Hepatocyte (in vitro differentiated cells): ENCODE data around the gene PNMA6F. TPM values are rescaled to one million over a fixed set of nuclear protein-coding genes. Genes with fewer than 3 reads are reported as not detected.

Experiments
- DNase-seq: peaks from one replicate; pipeline ENCODE4 v3.0.0-alpha.2; 2016; ENCODE audit warnings: low spot score
- H2AFZ ChIP-seq: fragments of 200-600 bp; sonication (generic); 2 replicates; pipeline ENCODE4 v1.6.0; 2016; ENCODE audit warnings: antibody characterized with exemption, mild to moderate bottlenecking
- H3K27ac ChIP-seq: fragments of 200-600 bp; sonication (generic); 2 replicates; pipeline ENCODE4 v1.5.1; 2016; ENCODE audit warnings: mild to moderate bottlenecking
- H3K27me3 ChIP-seq: fragments of 200-600 bp; sonication (generic); 2 replicates; pipeline ENCODE4 v1.6.1; 2016
- H3K36me3 ChIP-seq: fragments of 200-600 bp; sonication (generic); replicated peaks from 2 replicates; pipeline ENCODE4 v1.5.1; 2016; ENCODE audit warnings: low read depth; ENCODE audit not compliant: insufficient read depth
- H3K4me1 ChIP-seq: fragments of 200-600 bp; sonication (generic); 2 replicates; pipeline ENCODE4 v1.5.1; 2016; ENCODE audit warnings: mild to moderate bottlenecking, moderate library complexity; ENCODE audit not compliant: insufficient read depth
- H3K4me2 ChIP-seq: fragments of 200-600 bp; sonication (generic); 2 replicates; pipeline ENCODE4 v1.6.0; 2016
- H3K4me3 ChIP-seq: fragments of 200-600 bp; sonication (generic); 2 replicates; pipeline ENCODE4 v1.5.1; 2016; ENCODE audit warnings: mild to moderate bottlenecking
- H3K79me2 ChIP-seq: fragments of 200-600 bp; sonication (generic); 2 replicates; pipeline ENCODE4 v1.6.0; 2017; ENCODE audit warnings: mild to moderate bottlenecking
- H3K9me2 ChIP-seq: fragments of 200-600 bp; sonication (generic); replicated peaks from 2 replicates; pipeline ENCODE4 v1.6.0; 2017; ENCODE audit warnings: mild to moderate bottlenecking; ENCODE audit not compliant: insufficient read depth
- H3K9me3 ChIP-seq: fragments of 200-600 bp; sonication (generic); 2 replicates; pipeline ENCODE4 v1.5.1; 2016; ENCODE audit warnings: low read depth, mild to moderate bottlenecking
- H4K20me1 ChIP-seq: fragments of 200-600 bp; sonication (generic); 2 replicates; pipeline ENCODE4 v1.6.0; 2016; ENCODE audit warnings: mild to moderate bottlenecking; ENCODE audit not compliant: insufficient read depth, poor library complexity, severe bottlenecking
- CTCF ChIP-seq: fragments of 200-600 bp; sonication (generic); IDR thresholded peaks from 2 replicates; pipeline ENCODE4 v1.5.1; 2016; ENCODE audit warnings: antibody characterized with exemption, mild to moderate bottlenecking; ENCODE audit not compliant: poor library complexity
- EZH2 ChIP-seq: fragments of 200-600 bp; sonication (generic); IDR thresholded peaks from 2 replicates; pipeline ENCODE4 v1.6.1; 2016; ENCODE audit warnings: antibody characterized with exemption, mild to moderate bottlenecking, borderline replicate concordance
- EZH2phosphoT487 ChIP-seq: fragments of 200-600 bp; sonication (generic); IDR thresholded peaks from one replicate; pipeline ENCODE4 v1.6.1; 2018; ENCODE audit warnings: antibody characterized with exemption, mild to moderate bottlenecking, low read depth, moderate library complexity; ENCODE audit not compliant: unreplicated experiment, severe bottlenecking
- WGBS: methylation state at CpG from one replicate; pipeline ENCODE4 v1.1.6; 2016; ENCODE audit warnings: low lambda C conversion rate; ENCODE audit errors: missing lambda C conversion rate; 5-methylcytosine and 5-hydroxymethylcytosine counted together
- polyA plus RNA-seq: library from polyadenylated mRNA; unstranded; fragments of >200 nt; fragmentation: Nextera tagmentation; extraction: Ambion mirVana; gene quantifications from 2 replicates; pipeline ENCODE4 v1.2.1, GENCODE V29; 2016
- total RNA-seq: library from RNA; depleted of rRNA; stranded (reverse); fragments of >200 nt; gene quantifications from 2 replicates; pipeline ENCODE4 v1.2.3, GENCODE V29; 2014

The PNMA6F gene
- total and polyA plus RNA-seq, 2 experiments from 2014 or later: not detected

- H3K4me2 ChIP-seq: no peak overlapping the region
- no peak overlapping the region for H2AFZ ChIP-seq
- no peak for TF ChIP-seq EZH2phosphoT487
- no peak for TF ChIP-seq EZH2
- TF ChIP-seq CTCF: no peak
- no peaks in the 10 kb centered on the region for H4K20me1 ChIP-seq
- H3K4me1 ChIP-seq: no peaks in the 10 kb centered on the region
- H3K9me2 ChIP-seq: no peaks in the 10 kb centered on the region
- DNase-seq: no peak
- no peaks in the 10 kb centered on the region for H3K79me2 ChIP-seq
- 50% methylated on average over 2 of the region's 2 CpGs for WGBS
- H3K27ac ChIP-seq: no peak overlapping the region
- H3K4me3 ChIP-seq: no peak overlapping the region
- no peaks in the 10 kb centered on the region for H3K36me3 ChIP-seq
- H3K9me3 ChIP-seq: no peaks in the 10 kb centered on the region
- no peaks in the 10 kb centered on the region for H3K27me3 ChIP-seq
Observed at GRCh38 chrX:153361781-153362397, 40.3 kb upstream of the PNMA6F start.

GRCh38 chrX:153357877-153358276 is 36.3 kb upstream of the PNMA6F start:
- Histone ChIP-seq H3K27ac (no peak overlapping the region), H3K4me1 (no peaks in the 10 kb centered on the region), H3K27me3 (no peaks in the 10 kb centered on the region), H3K79me2 (no peaks in the 10 kb centered on the region), H3K4me2 (no peak overlapping the region), H3K9me3 (no peaks in the 10 kb centered on the region), H2AFZ (no peak overlapping the region), H3K4me3 (no peak overlapping the region), H4K20me1 (no peaks in the 10 kb centered on the region), H3K36me3 (no peaks in the 10 kb centered on the region), H3K9me2 (no peaks in the 10 kb centered on the region)
- WGBS: 91% methylated on average over 1 of the region's 1 CpG
- DNase-seq: no peak
- TF ChIP-seq EZH2phosphoT487: no peak
- no peak for TF ChIP-seq CTCF
- no peak for TF ChIP-seq EZH2

GRCh38 chrX:153353416-153353815 is 31.8 kb upstream of the PNMA6F start:
- Histone ChIP-seq H3K9me2 (no peaks in the 10 kb centered on the region), H2AFZ (no peak overlapping the region), H3K27ac (no peak overlapping the region), H4K20me1 (no peaks in the 10 kb centered on the region), H3K4me1 (no peaks in the 10 kb centered on the region), H3K79me2 (no peaks in the 10 kb centered on the region), H3K9me3 (no peaks in the 10 kb centered on the region), H3K4me3 (no peak overlapping the region), H3K4me2 (no peak overlapping the region), H3K36me3 (no peaks in the 10 kb centered on the region), H3K27me3 (no peaks in the 10 kb centered on the region)
- DNase-seq: no peak
- TF ChIP-seq EZH2phosphoT487 (no peak), CTCF (no peak), EZH2 (no peak)
- 78% methylated on average over 12 of the region's 12 CpGs for WGBS

- H2AFZ ChIP-seq: no peak overlapping the region
- no peaks in the 10 kb centered on the region for H3K79me2 ChIP-seq
- H4K20me1 ChIP-seq: no peaks in the 10 kb centered on the region
- H3K9me2 ChIP-seq: no peaks in the 10 kb centered on the region
- no peaks in the 10 kb centered on the region for H3K27me3 ChIP-seq
- no peak overlapping the region for H3K4me3 ChIP-seq
- DNase-seq: no peak
- no peaks in the 10 kb centered on the region for H3K9me3 ChIP-seq
- H3K4me2 ChIP-seq: no peak overlapping the region
- H3K27ac ChIP-seq: no peak overlapping the region
- H3K4me1 ChIP-seq: no peaks in the 10 kb centered on the region
- 81% methylated on average over 3 of the region's 3 CpGs for WGBS
- TF ChIP-seq EZH2 (no peak), EZH2phosphoT487 (no peak), CTCF (no peak)
- no peaks in the 10 kb centered on the region for H3K36me3 ChIP-seq
Observed at GRCh38 chrX:153352858-153353257, 31.3 kb upstream of the PNMA6F start.
